CD14-positive monocyte (primary cell): Measurements from ENCODE around the gene XXYLT1. TPM values are rescaled to one million over a fixed set of nuclear protein-coding genes. Genes with fewer than 3 reads are reported as not detected.

Experiments
- DNase-seq, 3 donors: peaks; one replicate each; pipeline ENCODE4 v3.0.0-alpha.2; 2011 to 2022
- H2AFZ ChIP-seq: 2 replicates; pipeline ENCODE4 v1.6.0; 2012; ENCODE audit warnings: mild to moderate bottlenecking, low read depth, low read length, inconsistent platforms; ENCODE audit not compliant: insufficient read depth, poor library complexity, severe bottlenecking
- H3K27ac ChIP-seq, 2 donors: 1 replicate in 1 of 2; 2 replicates in 1 of 2; pipeline ENCODE4 v1.5.1; 2012 to 2013; ENCODE audit warnings: low read length in 2 of 2, control low read depth in 1 of 2, inconsistent platforms in 1 of 2, low read depth in 1 of 2, mild to moderate bottlenecking in 1 of 2
- H3K27me3 ChIP-seq, 2 donors: one replicate each; pipeline versions ENCODE4 v1.6.0 to v1.6.1; 2011 to 2013; ENCODE audit warnings: low read length in 2 of 2; ENCODE audit not compliant: control insufficient read depth in 2 of 2, insufficient read depth in 2 of 2
- H3K36me3 ChIP-seq, 2 donors: replicated peaks in 1 of 2; 1 replicate in 1 of 2; 2 replicates in 1 of 2; pipeline versions ENCODE4 v1.5.1 to v1.6.1; 2012 to 2013; ENCODE audit warnings: low read length in 2 of 2, control low read depth in 1 of 2, inconsistent platforms in 1 of 2, mild to moderate bottlenecking in 1 of 2; ENCODE audit not compliant: insufficient read depth in 2 of 2, control insufficient read depth in 1 of 2
- H3K4me1 ChIP-seq, 2 donors: 1 replicate in 1 of 2; 2 replicates in 1 of 2; pipeline versions ENCODE4 v1.5.1 to v1.6.1; 2012 to 2013; ENCODE audit warnings: low read length in 2 of 2, control low read depth in 1 of 2, inconsistent platforms in 1 of 2, mild to moderate bottlenecking in 1 of 2, moderate library complexity in 1 of 2; ENCODE audit not compliant: insufficient read depth in 2 of 2, control insufficient read depth in 1 of 2
- H3K4me2 ChIP-seq: replicated peaks from 2 replicates; pipeline ENCODE3; 2012; ENCODE audit warnings: low read length, moderate library complexity, mild to moderate bottlenecking; ENCODE audit not compliant: poor library complexity, severe bottlenecking; ENCODE audit errors: extremely low read depth
- H3K4me3 ChIP-seq, 3 experiments: fragments of 200-600 bp in 1 of 3; sonication (generic) in 1 of 3; replicated peaks in 1 of 3; 1 replicate in 2 of 3; 2 replicates in 1 of 3; pipeline ENCODE4 v1.5.1; 2011 to 2013; ENCODE audit warnings: low read length in 3 of 3, mild to moderate bottlenecking in 3 of 3, control low read depth in 2 of 3, low read depth in 2 of 3, inconsistent platforms in 1 of 3, moderate library complexity in 1 of 3
- H3K79me2 ChIP-seq: 2 replicates; pipeline ENCODE4 v1.6.0; 2012; ENCODE audit warnings: mild to moderate bottlenecking, control low read depth, inconsistent platforms, low read length, moderate library complexity; ENCODE audit not compliant: insufficient read depth
- H3K9ac ChIP-seq: 2 replicates; pipeline ENCODE4 v1.6.0; 2017; ENCODE audit warnings: low read length, mild to moderate bottlenecking; ENCODE audit not compliant: insufficient read depth, poor library complexity, severe bottlenecking
- H3K9me3 ChIP-seq, 2 donors: replicated peaks in 1 of 2; 1 replicate in 1 of 2; 2 replicates in 1 of 2; pipeline versions ENCODE4 v1.5.1 to v1.6.1; 2012 to 2013; ENCODE audit warnings: low read length in 2 of 2, control low read depth in 1 of 2; ENCODE audit not compliant: control insufficient read depth in 1 of 2, insufficient read depth in 1 of 2
- H4K20me1 ChIP-seq: 2 replicates; pipeline ENCODE4 v1.6.0; 2012; ENCODE audit warnings: mild to moderate bottlenecking, low read length, control low read depth, moderate library complexity; ENCODE audit not compliant: insufficient read depth
- H3K27ac Mint-ChIP-seq, 7 donors: one replicate each; pipeline ENCODE4 v1.8.0; 2020; ENCODE audit warnings: mild to moderate bottlenecking in 7 of 7, mixed read lengths in 7 of 7, moderate library complexity in 6 of 7, inconsistent platforms in 2 of 7
- H3K27me3 Mint-ChIP-seq, 3 donors: one replicate each; pipeline ENCODE4 v1.8.0; 2021 to 2022; ENCODE audit warnings: low read depth in 3 of 3, mild to moderate bottlenecking in 3 of 3, mixed read lengths in 3 of 3, moderate library complexity in 3 of 3, inconsistent platforms in 1 of 3
- H3K36me3 Mint-ChIP-seq, 2 donors: one replicate each; pipeline ENCODE4 v1.8.0; 2020; ENCODE audit warnings: mixed read lengths in 2 of 2, inconsistent platforms in 1 of 2, mild to moderate bottlenecking in 1 of 2
- H3K4me1 Mint-ChIP-seq: one replicate; pipeline ENCODE4 v1.8.0; 2020; ENCODE audit warnings: mild to moderate bottlenecking, mixed read lengths
- H3K4me3 Mint-ChIP-seq, 2 donors: one replicate each; pipeline ENCODE4 v1.8.0; 2020; ENCODE audit warnings: mild to moderate bottlenecking in 2 of 2, mixed read lengths in 2 of 2, moderate library complexity in 1 of 2
- H3K9me3 Mint-ChIP-seq, 7 donors: one replicate each; pipeline ENCODE4 v1.8.0; 2020 to 2022; ENCODE audit warnings: mixed read lengths in 7 of 7, mild to moderate bottlenecking in 6 of 7, moderate library complexity in 6 of 7, inconsistent platforms in 2 of 7
- WGBS: methylation state at CpG from one replicate; pipeline ENCODE4 v1.1.5; 2013; ENCODE audit warnings: missing lambda C conversion rate; ENCODE audit not compliant: insufficient coverage; 5-methylcytosine and 5-hydroxymethylcytosine counted together
- intact Hi-C, 2 donors: fragments of 100-400 bp; cut with micrococcal nuclease; formaldehyde crosslinking; loops; one replicate each; pipeline versions ENCODE4 v1.15.0 to v1.15.1; 2023
- polyA plus RNA-seq, 3 donors: library from polyadenylated mRNA; depleted of rRNA in 1 of 3; unstranded in 2 of 3; stranded (reverse) in 1 of 3; fragments of 300-500 nt in 2 of 3; fragments of >200 nt in 1 of 3; fragmentation: Illumina TruSeq in 2 of 3; gene quantifications; 1 replicate in 2 of 3; 2 replicates in 1 of 3; pipeline ENCODE4 v1.2.3, GENCODE V29; 2012 to 2021
- TF ChIP-seq, protein P1 (sequence below): fragments of 200-600 bp; IDR thresholded peaks from one replicate; pipeline ENCODE4 v1.8.0; 2022; ENCODE audit warnings: antibody characterized with exemption, mild to moderate bottlenecking

The XXYLT1 gene
- polyA plus RNA-seq, 3 donors, result 11.8 to 13.5 (median 13.2) TPM

DNA sequence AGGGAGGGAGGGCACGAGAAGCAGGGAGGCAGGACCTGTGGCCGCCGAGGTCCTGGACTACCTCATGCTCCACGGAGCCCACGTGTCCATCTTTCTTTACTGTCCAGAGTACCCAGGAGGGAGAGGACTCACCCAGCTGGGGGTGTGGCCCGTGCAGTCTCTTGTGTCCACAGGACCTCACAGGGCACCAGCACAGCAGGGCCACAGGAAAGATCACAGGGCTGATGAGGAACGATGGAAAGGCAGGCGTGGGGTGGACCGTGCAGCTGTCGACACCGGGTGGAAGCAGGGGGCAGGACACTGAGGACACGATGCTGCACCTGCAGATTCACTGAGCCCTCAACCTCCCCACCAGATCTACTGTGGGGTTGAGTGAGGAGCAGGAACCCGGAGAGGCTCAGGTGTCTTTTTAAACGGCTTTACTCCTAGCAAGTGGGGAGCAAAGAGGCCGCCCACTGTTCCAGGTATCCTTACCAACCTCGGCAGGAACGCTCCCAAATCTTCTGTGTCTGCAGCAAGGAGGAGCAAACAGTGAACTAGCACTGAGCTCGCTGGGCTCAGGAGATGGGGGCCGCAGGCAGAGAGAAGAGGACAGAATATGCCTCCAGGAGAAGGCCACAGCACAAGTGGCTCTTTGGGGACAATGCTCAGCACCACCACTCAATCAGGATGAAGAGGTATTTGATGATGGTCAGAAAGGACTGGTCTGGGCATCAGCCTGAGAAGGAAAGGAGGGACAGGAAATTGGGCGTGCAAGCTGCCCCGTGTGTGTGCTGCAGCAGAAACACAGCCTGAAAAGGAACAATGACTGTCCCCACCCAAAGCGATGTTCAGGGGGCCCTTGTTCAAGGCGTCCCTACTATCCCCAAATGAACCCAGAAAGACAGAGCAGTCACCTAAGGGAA, 198.8 kb downstream of the XXYLT1 start:
- peaks cover 12 to 13% of the 10 kb centered on the region in 2 donors for H3K4me1 ChIP-seq
- no peak for DNase-seq
- H2AFZ ChIP-seq, result no peak overlapping the region
- H3K9me3 ChIP-seq, result no peaks in the 10 kb centered on the region
- H3K79me2 ChIP-seq, result no peaks in the 10 kb centered on the region
- H4K20me1 ChIP-seq, result no peaks in the 10 kb centered on the region
- H3K9ac ChIP-seq, result no peak overlapping the region
- intact Hi-C loops, result no loop called here
- peaks cover 17% of the 10 kb centered on the region for H3K4me1 Mint-ChIP-seq
- peaks cover 3 to 5% (median 3%) of the 10 kb centered on the region in 3 donors for H3K27me3 Mint-ChIP-seq
- H3K9me3 Mint-ChIP-seq, result no peaks in the 10 kb centered on the region
- no peak overlapping the region for H3K4me3 Mint-ChIP-seq
- 94% methylated on average over 12 of the region's 23 CpGs for WGBS
- no peaks in the 10 kb centered on the region for H3K27me3 ChIP-seq
- H3K27ac ChIP-seq, result no peak overlapping the region
- H3K4me2 ChIP-seq, result no peak overlapping the region
- H3K36me3 ChIP-seq, result peaks cover 6 to 22% of the 10 kb centered on the region in 2 donors
- no peak overlapping the region for H3K4me3 ChIP-seq
- H3K36me3 Mint-ChIP-seq, result peaks cover 27 to 35% of the 10 kb centered on the region in 2 donors
- TF ChIP-seq, protein P1, sequence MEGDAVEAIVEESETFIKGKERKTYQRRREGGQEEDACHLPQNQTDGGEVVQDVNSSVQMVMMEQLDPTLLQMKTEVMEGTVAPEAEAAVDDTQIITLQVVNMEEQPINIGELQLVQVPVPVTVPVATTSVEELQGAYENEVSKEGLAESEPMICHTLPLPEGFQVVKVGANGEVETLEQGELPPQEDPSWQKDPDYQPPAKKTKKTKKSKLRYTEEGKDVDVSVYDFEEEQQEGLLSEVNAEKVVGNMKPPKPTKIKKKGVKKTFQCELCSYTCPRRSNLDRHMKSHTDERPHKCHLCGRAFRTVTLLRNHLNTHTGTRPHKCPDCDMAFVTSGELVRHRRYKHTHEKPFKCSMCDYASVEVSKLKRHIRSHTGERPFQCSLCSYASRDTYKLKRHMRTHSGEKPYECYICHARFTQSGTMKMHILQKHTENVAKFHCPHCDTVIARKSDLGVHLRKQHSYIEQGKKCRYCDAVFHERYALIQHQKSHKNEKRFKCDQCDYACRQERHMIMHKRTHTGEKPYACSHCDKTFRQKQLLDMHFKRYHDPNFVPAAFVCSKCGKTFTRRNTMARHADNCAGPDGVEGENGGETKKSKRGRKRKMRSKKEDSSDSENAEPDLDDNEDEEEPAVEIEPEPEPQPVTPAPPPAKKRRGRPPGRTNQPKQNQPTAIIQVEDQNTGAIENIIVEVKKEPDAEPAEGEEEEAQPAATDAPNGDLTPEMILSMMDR, result no peak
- peak overlapping the region in 2 of 7 donors; percentile 33 to 60 for H3K27ac Mint-ChIP-seq

DNA sequence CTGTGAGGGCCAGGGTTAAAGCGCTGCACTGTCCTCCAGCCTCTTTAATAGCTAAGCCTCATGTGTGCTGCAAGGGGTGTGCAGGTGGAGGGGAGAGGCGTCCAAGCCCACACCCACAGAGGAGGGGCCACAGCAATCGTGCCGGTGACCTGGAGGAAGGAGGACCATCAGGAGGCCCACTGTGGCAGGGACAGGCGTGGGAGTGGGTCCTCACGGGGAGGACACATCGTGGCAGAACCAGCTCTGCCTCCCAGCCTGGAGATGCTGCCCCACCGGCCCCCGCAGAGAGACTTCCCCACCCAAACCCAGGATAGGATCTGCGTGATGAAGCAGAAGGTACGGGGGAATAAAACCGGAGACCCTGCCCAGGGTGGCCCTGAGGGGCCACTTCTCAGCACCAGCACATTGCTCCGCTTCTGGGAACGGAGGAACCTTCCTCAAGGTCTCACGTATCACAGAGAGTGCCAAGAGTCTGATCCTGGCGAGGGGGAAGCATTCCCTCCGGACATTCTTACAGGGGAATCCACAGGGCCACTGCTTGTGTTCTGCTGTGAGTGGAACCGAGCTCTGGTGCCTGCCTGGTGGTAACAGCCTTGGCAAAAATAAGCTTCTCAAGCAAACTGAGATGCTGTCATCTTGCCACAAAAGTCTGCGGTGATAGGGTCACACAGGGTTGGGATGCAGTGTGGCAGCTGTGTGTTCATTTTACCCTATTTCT, 199.8 kb downstream of the XXYLT1 start:
- no peak overlapping the region for H3K27ac Mint-ChIP-seq
- DNase-seq, result no peak

More for the DNA sequence above, 199.8 kb downstream of the XXYLT1 start:
- Histone ChIP-seq H3K27ac (no peak overlapping the region), H3K4me3 (no peak overlapping the region), H3K27me3 (no peaks in the 10 kb centered on the region), H3K36me3 (peaks cover 6 to 22% of the 10 kb centered on the region in 2 donors), H2AFZ (no peak overlapping the region), H3K4me1 (peaks cover 6 to 7% of the 10 kb centered on the region in 2 donors), H4K20me1 (no peaks in the 10 kb centered on the region), H3K9ac (no peak overlapping the region), H3K79me2 (no peaks in the 10 kb centered on the region), H3K4me2 (no peak overlapping the region), H3K9me3 (no peaks in the 10 kb centered on the region)
- Mint-ChIP-seq H3K9me3 (peaks cover 0 to 5% (median 3%) of the 10 kb centered on the region in 7 donors), H3K27me3 (peaks cover 3 to 5% (median 3%) of the 10 kb centered on the region in 3 donors), H3K36me3 (peaks cover 27 to 41% of the 10 kb centered on the region in 2 donors), H3K4me1 (peaks cover 8% of the 10 kb centered on the region), H3K4me3 (no peak overlapping the region)
- WGBS, result 96% methylated on average over 16 of the region's 19 CpGs
- intact Hi-C loops, result no loop called here
- TF ChIP-seq, protein P1, result no peak
